OCI-LY3 (cell line): ENCODE results near the gene ZP4.

Experiments used
- H2AFZ ChIP-seq: fragments of 200-600, 300-600 bp; shearing (Covaris generic); 2 replicates; pipeline ENCODE4 v1.6.0; 2014; ENCODE audit warnings: antibody characterized with exemption, low read depth, low read length
- H3K27ac ChIP-seq: fragments of 200-600, 300-600 bp; sonication (generic); 2 replicates; pipeline ENCODE4 v1.5.1; 2014; ENCODE audit warnings: mild to moderate bottlenecking, low read length, moderate library complexity, mixed read lengths
- H3K27me3 ChIP-seq: fragments of 200-600, 300-600 bp; sonication (generic); 2 replicates; pipeline ENCODE4 v1.6.1; 2014; ENCODE audit warnings: low read depth, low read length, mixed read lengths
- H3K36me3 ChIP-seq: fragments of 200-600, 300-600 bp; sonication (generic); replicated peaks from 2 replicates; pipeline ENCODE3; 2014; ENCODE audit warnings: low read depth, low read length, mixed read lengths
- H3K4me1 ChIP-seq: fragments of 300-600, 200-600 bp; sonication (generic); 2 replicates; pipeline ENCODE4 v1.6.1; 2014; ENCODE audit warnings: low read length, mixed read lengths
- H3K4me2 ChIP-seq: fragments of 200-600, 300-600 bp; sonication (generic); 2 replicates; pipeline ENCODE4 v1.6.1; 2014; ENCODE audit warnings: low read length, mixed read lengths
- H3K4me3 ChIP-seq: fragments of 300-600, 200-600 bp; sonication (generic); 2 replicates; pipeline ENCODE4 v1.5.1; 2014; ENCODE audit warnings: antibody characterized with exemption, mild to moderate bottlenecking, low read length, moderate library complexity
- H3K79me2 ChIP-seq: fragments of 300-600, 200-600 bp; shearing (Covaris generic); 2 replicates; pipeline ENCODE4 v1.6.1; 2014; ENCODE audit warnings: mild to moderate bottlenecking, low read length, mixed read lengths
- H3K9ac ChIP-seq: fragments of 300-600, 200-600 bp; shearing (Covaris generic); 2 replicates; pipeline ENCODE4 v1.6.0; 2014; ENCODE audit warnings: mild to moderate bottlenecking, low read length, moderate library complexity
- H3K9me3 ChIP-seq: fragments of 200-600, 300-600 bp; shearing (Covaris generic); 2 replicates; pipeline ENCODE4 v1.6.1; 2014; ENCODE audit warnings: low read length, mixed read lengths; ENCODE audit not compliant: insufficient read depth
- H4K20me1 ChIP-seq: fragments of 200-600, 300-600 bp; sonication (generic); 2 replicates; pipeline ENCODE4 v1.6.1; 2016; ENCODE audit warnings: low read length, mixed read lengths; ENCODE audit not compliant: insufficient read depth
- EZH2phosphoT487 ChIP-seq: fragments of 200-600 bp; shearing (Covaris generic); IDR thresholded peaks from 2 replicates; pipeline ENCODE4 v1.6.1; 2018; ENCODE audit warnings: antibody characterized with exemption, mixed run types, low read depth
- TF ChIP-seq, protein P1 (sequence below): fragments of 200-600, 300-600 bp; sonication (generic); IDR thresholded peaks from 2 replicates; pipeline ENCODE4 v1.5.1; 2014; ENCODE audit warnings: antibody characterized with exemption, low read length, low read depth

Gene ZP4

DNA sequence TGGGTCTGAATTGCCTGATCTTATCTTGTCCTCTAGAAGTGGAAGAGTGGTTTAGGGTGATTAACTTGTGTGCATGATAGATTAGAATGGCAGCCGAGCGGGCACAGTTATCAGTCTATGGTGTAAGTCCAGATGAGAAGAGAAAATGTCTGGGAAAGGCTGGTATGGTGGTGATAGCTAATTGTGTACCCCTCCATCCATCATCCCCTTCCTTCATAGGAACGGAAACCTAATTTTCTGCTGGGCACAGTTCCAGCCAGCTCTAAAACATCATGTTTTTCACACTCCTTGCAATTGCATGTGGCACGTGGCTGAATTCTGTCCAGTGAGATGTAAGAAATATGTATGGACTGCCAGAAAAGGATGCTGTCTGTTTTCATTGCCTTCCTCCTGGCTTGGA, 40.9 kb upstream of the ZP4 start:
- Histone ChIP-seq H3K79me2 (no peaks in the 10 kb centered on the region), H4K20me1 (no peaks in the 10 kb centered on the region)

GRCh38 chr1:237927198-237927597, 36.5 kb upstream of the ZP4 start:
- Histone ChIP-seq H3K4me1 (no peaks in the 10 kb centered on the region), H3K4me2 (no peak overlapping the region), H2AFZ (no peak overlapping the region), H4K20me1 (no peaks in the 10 kb centered on the region), H3K4me3 (no peak overlapping the region), H3K79me2 (no peaks in the 10 kb centered on the region), H3K9ac (no peak overlapping the region), H3K36me3 (no peaks in the 10 kb centered on the region), H3K27me3 (no peaks in the 10 kb centered on the region), H3K9me3 (no peaks in the 10 kb centered on the region), H3K27ac (no peak overlapping the region)
- no peak for TF ChIP-seq EZH2phosphoT487
- TF ChIP-seq, protein P1, sequence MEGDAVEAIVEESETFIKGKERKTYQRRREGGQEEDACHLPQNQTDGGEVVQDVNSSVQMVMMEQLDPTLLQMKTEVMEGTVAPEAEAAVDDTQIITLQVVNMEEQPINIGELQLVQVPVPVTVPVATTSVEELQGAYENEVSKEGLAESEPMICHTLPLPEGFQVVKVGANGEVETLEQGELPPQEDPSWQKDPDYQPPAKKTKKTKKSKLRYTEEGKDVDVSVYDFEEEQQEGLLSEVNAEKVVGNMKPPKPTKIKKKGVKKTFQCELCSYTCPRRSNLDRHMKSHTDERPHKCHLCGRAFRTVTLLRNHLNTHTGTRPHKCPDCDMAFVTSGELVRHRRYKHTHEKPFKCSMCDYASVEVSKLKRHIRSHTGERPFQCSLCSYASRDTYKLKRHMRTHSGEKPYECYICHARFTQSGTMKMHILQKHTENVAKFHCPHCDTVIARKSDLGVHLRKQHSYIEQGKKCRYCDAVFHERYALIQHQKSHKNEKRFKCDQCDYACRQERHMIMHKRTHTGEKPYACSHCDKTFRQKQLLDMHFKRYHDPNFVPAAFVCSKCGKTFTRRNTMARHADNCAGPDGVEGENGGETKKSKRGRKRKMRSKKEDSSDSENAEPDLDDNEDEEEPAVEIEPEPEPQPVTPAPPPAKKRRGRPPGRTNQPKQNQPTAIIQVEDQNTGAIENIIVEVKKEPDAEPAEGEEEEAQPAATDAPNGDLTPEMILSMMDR = no peak

More for the DNA sequence above, 40.9 kb upstream of the ZP4 start:
- Histone ChIP-seq H3K4me3 (no peak overlapping the region), H3K9ac (no peak overlapping the region), H3K4me1 (no peaks in the 10 kb centered on the region), H3K9me3 (no peaks in the 10 kb centered on the region), H3K36me3 (no peaks in the 10 kb centered on the region), H3K27me3 (no peaks in the 10 kb centered on the region), H3K4me2 (no peak overlapping the region), H2AFZ (no peak overlapping the region), H3K27ac (no peak overlapping the region)
- TF ChIP-seq, protein P1 = no peak
- no peak for TF ChIP-seq EZH2phosphoT487

DNA sequence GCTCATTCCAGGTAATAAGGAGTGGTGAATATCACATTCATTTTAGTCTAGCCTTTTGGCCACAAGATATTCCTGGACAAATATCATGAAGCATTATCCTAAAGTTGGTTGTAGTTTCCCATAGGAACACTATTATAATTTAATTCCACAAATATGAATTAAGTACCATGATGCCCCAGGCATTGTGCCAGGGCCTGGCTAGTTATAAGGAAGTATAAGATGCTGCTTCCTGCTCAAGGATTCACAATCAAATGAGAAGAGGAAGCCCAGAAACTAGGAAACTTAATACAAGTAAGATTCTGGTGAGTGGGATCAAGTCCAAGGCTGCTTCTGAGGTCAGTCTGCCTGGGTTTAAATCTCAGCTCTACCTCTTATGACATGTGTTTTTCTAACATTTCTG, 30.6 kb upstream of the ZP4 start:
- Histone ChIP-seq H3K79me2 (no peaks in the 10 kb centered on the region), H3K27ac (no peak overlapping the region), H3K36me3 (no peaks in the 10 kb centered on the region), H3K9ac (no peak overlapping the region), H3K4me1 (no peaks in the 10 kb centered on the region), H3K4me2 (no peak overlapping the region), H3K4me3 (no peak overlapping the region), H3K9me3 (peaks cover 6% of the 10 kb centered on the region; the same call in 1 of the 2 replicates), H2AFZ (no peak overlapping the region), H3K27me3 (no peaks in the 10 kb centered on the region), H4K20me1 (no peaks in the 10 kb centered on the region)
- TF ChIP-seq EZH2phosphoT487 = no peak
- TF ChIP-seq, protein P1 = no peak

DNA sequence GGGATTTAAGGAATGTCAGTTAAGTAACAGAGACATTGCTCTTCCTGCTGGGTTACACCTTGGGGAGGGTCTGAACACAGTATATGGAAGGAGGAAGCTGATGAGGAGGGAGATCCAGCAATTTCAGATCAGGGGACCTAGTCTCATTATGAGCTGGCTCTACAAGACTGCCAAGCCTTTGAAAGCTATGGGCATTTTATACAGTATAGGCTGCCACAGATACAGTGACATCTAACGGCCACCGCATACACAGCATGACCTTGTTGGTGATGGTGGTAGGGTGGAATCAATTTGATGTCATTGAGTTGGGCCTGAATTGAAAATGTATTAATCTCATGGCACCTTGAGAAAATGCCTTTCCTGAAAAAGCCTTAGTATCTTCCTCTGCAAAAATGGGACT, 22.6 kb upstream of the ZP4 start:
- H4K20me1 ChIP-seq = no peaks in the 10 kb centered on the region
- no peaks in the 10 kb centered on the region for H3K79me2 ChIP-seq
- no peak overlapping the region for H3K27ac ChIP-seq
- peaks cover 12% of the 10 kb centered on the region for H3K9me3 ChIP-seq
- H3K4me2 ChIP-seq = no peak overlapping the region
- peaks cover 6% of the 10 kb centered on the region for H3K36me3 ChIP-seq
- no peaks in the 10 kb centered on the region for H3K4me1 ChIP-seq
- TF ChIP-seq, protein P1 = no peak
- no peak for TF ChIP-seq EZH2phosphoT487
- H3K4me3 ChIP-seq = no peak overlapping the region
- H3K27me3 ChIP-seq = no peaks in the 10 kb centered on the region
- no peak overlapping the region for H3K9ac ChIP-seq
- no peak overlapping the region for H2AFZ ChIP-seq
